ENCODE measurements around the gene VIPR2.

DNA sequence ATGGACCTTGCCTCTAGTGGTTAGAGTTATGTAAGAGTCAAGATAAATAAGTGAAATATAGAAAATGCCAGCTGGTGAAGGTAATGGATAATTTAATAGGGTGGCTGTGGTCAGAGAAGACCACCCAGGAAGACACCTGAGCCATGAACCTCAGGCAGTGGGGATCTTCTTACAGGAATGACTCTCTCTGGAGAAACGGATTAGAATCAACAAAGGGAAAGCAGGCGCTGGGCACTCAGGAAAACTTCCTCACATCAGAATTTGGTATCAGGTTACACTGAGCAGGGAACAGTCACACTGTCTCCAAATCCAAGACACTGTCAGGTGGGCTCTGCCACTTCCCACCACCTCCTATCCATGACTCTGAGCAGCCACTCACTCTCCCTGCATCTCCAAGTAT lies 155.7 kb downstream of the VIPR2 start:
- TF ChIP-seq, protein P1, sequence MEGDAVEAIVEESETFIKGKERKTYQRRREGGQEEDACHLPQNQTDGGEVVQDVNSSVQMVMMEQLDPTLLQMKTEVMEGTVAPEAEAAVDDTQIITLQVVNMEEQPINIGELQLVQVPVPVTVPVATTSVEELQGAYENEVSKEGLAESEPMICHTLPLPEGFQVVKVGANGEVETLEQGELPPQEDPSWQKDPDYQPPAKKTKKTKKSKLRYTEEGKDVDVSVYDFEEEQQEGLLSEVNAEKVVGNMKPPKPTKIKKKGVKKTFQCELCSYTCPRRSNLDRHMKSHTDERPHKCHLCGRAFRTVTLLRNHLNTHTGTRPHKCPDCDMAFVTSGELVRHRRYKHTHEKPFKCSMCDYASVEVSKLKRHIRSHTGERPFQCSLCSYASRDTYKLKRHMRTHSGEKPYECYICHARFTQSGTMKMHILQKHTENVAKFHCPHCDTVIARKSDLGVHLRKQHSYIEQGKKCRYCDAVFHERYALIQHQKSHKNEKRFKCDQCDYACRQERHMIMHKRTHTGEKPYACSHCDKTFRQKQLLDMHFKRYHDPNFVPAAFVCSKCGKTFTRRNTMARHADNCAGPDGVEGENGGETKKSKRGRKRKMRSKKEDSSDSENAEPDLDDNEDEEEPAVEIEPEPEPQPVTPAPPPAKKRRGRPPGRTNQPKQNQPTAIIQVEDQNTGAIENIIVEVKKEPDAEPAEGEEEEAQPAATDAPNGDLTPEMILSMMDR (IDR thresholded peaks at IDR 0.05) = no peak
- TF ChIP-seq POLR2A (IDR thresholded peaks at IDR 0.05) = no peak
